ENCODE data around the gene GSTM4. TPM values are rescaled to one million over a fixed set of nuclear protein-coding genes. Genes with fewer than 3 reads are reported as not detected.
A peak's percentile ranks its signal among the peaks of the same experiment; 100 is the strongest.

GSTM4 gene
- total RNA-seq, 2 donors from 2014 or later: 24.1 to 37.2 TPM

DNA sequence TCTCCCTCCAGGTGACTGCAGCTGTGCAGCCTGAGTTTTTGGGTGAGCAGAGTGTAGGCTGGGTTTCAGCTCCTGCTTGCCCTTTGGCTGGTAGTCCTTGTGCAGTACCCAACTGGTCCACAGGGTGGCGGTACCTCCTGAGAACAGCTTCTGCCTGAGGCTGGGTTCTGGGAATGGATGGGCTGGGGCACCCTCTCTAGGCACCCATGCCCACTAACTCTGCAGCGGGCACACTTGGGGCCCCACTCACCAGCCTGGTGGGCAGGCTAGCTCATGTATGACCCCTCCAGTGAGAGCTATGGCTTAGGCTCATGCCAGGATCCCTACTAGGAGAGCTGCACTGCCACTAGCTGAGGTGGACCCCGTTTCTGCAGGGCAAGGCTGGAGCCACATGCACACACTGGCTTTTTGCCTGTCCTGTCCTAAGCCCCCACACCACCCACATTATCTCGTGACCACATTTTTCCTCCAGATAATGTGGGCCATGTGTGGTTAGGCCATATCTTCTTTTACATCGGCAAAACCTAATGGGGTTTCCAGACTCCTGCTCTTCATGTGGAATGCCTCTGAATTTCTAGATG lies 15.5 kb upstream of the GSTM4 start:
- TF ChIP-seq CTCF (IDR thresholded peaks at IDR 0.05) (peak; percentile 82 to 97 (median 86)), POLR2A (IDR thresholded peaks at IDR 0.05) (no peak)
- Histone ChIP-seq H3K4me1 (peaks cover 13% of the 10 kb centered on the region), H3K27ac (no peak overlapping the region), H3K36me3 (replicated peaks in 1 of 2; ENCODE audit: insufficient read depth in 1 of 2, low read depth in 2 of 2) (no peaks in the 10 kb centered on the region), H3K27me3 (no peaks in the 10 kb centered on the region), H3K9me3 (no peaks in the 10 kb centered on the region), H3K4me3 (no peak overlapping the region)
- intact Hi-C loops (cut with DNase I): loop anchor here (5.0 kb wide), 1 partner anchor 132 kb away; no protein-coding TSS in a partner anchor
- WGBS, 2 donors: 33 to 78% methylated on average over 3 to 5 of the region's 5 CpGs
- DNase-seq (peak; percentile 86 to 94 (median 90)), ATAC-seq (peak; percentile 74)

- H3K27me3 ChIP-seq: no peaks in the 10 kb centered on the region
- WGBS, 2 donors: 73 to 78% methylated on average over 2 of the region's 2 CpGs
- DNase-seq (no peak), ATAC-seq (no peak)
- H3K9me3 ChIP-seq: no peaks in the 10 kb centered on the region
- H3K36me3 ChIP-seq (replicated peaks in 1 of 2; ENCODE audit: insufficient read depth in 1 of 2, low read depth in 2 of 2): no peaks in the 10 kb centered on the region
- H3K27ac ChIP-seq: no peak overlapping the region
- TF ChIP-seq CTCF (IDR thresholded peaks at IDR 0.05): no peak
- no peak for TF ChIP-seq POLR2A (IDR thresholded peaks at IDR 0.05)
- no peak overlapping the region for H3K4me3 ChIP-seq
- H3K4me1 ChIP-seq: peaks cover 10% of the 10 kb centered on the region
- intact Hi-C loops (cut with DNase I): loop anchor here (5.0 kb wide), 1 partner anchor 131 kb away; no protein-coding TSS in a partner anchor
These were observed 14.7 kb upstream of the GSTM4 start for GRCh38 chr1:109641078-109641740.

GRCh38 chr1:109641861-109642260 lies 14.0 kb upstream of the GSTM4 start:
- Histone ChIP-seq H3K36me3 (replicated peaks in 1 of 2; ENCODE audit: insufficient read depth in 1 of 2, low read depth in 2 of 2) (no peaks in the 10 kb centered on the region), H3K4me1 (peaks cover 7% of the 10 kb centered on the region), H3K9me3 (no peaks in the 10 kb centered on the region), H3K4me3 (no peak overlapping the region), H3K27me3 (no peaks in the 10 kb centered on the region), H3K27ac (no peak overlapping the region)
- WGBS, 2 donors: 63 to 73% methylated on average over 2 of the region's 2 CpGs
- ATAC-seq (no peak), DNase-seq (no peak)
- intact Hi-C loops (cut with DNase I): loop anchor here (5.0 kb wide), 1 partner anchor 130 kb away; no protein-coding TSS in a partner anchor
- no peak for TF ChIP-seq POLR2A (IDR thresholded peaks at IDR 0.05)
- TF ChIP-seq CTCF (IDR thresholded peaks at IDR 0.05): no peak

DNA sequence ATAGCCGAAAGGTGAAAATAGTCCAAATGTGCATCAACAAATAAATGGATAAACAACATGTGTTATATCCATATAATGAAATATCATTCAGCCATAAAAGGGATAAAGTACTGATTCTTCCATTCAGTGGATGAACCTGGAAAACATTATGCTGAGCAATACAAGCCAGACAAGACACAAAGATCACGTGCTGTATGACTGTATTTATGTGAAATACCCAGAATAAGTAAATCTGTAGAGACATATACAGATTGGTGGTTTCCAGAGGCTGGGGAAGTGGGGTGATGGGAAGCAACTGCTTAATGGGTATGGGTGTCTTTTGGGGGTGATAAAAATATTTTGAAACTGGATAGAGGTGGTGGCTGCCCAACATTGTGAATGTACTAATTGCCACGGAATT lies 13.3 kb upstream of the GSTM4 start:
- TF ChIP-seq CTCF (IDR thresholded peaks at IDR 0.05): no peak
- TF ChIP-seq POLR2A (IDR thresholded peaks at IDR 0.05): no peak
- no peaks in the 10 kb centered on the region for H3K9me3 ChIP-seq
- H3K4me3 ChIP-seq: no peak overlapping the region
- ATAC-seq (no peak), DNase-seq (no peak)
- H3K4me1 ChIP-seq: peaks cover 7% of the 10 kb centered on the region
- H3K27ac ChIP-seq: no peak overlapping the region
- WGBS, 2 donors: 51 to 52% methylated on average over 3 of the region's 3 CpGs
- intact Hi-C loops (cut with DNase I): loop anchor here (5.0 kb wide), 1 partner anchor 130 kb away; no protein-coding TSS in a partner anchor
- no peaks in the 10 kb centered on the region for H3K27me3 ChIP-seq
- H3K36me3 ChIP-seq (replicated peaks in 1 of 2; ENCODE audit: insufficient read depth in 1 of 2, low read depth in 2 of 2): no peaks in the 10 kb centered on the region

Measured in body of pancreas (tissue), 4 donors.